ENCODE measurements around the gene SMURF2.
"Not testable (repeated sequence)": the region's sequence is repeated elsewhere in the genome, so short reads cannot be mapped to it uniquely, and the experiment has no call there.

The SMURF2 gene

DNA sequence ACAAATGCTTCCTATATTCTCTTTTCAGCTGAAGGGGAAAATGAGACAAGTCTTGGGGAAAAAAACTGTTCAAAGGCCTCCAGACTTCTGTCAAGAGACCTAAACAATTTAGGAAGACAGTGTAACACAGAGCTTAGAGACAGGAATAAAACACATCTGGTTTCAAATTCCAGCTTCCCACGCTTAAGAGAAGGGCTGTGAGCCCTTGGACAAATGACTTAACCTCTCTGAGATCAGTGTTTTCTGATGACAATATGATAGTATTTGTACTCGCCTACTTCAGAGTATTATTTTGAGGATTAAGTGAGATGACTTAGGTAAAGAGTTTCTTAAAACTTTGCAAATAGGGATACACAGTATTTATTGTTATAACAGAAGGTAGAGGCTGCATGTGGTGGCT is 29.5 kb downstream of the SMURF2 start:
- in situ Hi-C loops (cut with MboI; ENCODE audit: low sequenced_read_pairs) = no loop called here

DNA sequence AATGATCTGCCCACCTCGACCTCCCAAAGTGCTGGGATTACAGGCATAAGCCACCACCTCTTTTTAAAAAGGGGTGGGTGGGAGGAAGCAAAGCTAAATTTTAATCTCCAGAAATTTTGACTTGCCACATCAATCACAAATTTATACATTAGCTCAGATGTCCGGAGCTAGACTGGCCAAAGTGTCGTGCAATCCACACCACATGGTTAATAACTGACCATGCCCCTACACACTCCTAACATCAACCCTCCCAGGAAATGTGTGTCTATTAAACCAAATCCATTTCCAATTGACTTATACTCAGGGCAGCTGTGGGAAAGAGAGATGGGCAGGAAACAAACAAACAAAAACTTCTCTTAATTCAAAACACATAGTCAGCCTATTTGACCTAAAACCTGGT is 29.9 kb downstream of the SMURF2 start:
- in situ Hi-C loops (cut with MboI; ENCODE audit: low sequenced_read_pairs) = no loop called here

DNA sequence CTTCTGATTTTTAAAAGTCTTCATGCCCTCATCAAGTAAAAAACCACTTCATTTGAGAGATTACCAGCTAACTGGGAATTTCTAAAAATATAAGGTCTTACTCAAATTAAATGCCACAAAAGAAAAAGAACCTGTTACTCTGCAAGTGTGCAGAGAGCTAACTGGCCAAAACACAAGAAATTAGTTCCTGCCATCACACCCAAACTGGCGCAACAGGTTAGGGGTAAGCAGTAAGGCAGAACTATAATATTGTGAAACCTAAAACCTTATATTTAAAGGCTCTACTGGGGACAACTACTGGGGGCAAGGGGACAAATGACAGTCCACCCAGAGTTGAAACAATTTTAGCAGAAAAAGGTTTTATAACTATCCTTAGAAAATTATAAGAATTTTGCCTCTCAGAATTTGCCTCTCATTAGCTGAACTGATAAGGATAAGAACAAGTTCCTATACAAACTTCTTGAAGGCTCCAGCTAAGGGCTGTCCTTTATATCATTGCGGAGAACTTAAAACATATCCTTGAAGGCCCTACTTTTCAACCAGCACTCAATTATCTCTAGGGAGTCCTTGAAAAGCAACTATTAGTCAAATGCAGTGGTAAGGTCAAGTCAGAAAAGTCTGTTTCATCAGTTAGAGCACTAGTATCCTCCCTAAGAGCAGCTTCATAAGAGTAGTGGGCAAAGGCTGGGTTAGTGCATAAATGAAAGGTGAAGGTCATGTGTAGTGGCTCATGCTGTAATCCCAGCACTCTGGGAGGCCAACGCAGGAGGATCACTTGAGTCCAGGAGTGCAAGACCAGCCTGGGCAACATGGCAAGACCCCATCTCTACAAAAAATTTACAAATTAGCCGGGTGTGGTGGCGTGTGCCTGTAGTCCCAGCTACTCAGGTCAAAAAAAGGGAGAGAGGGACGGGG is 31.5 kb downstream of the SMURF2 start:
- in situ Hi-C loops (cut with MboI; ENCODE audit: low sequenced_read_pairs) = no loop called here

DNA sequence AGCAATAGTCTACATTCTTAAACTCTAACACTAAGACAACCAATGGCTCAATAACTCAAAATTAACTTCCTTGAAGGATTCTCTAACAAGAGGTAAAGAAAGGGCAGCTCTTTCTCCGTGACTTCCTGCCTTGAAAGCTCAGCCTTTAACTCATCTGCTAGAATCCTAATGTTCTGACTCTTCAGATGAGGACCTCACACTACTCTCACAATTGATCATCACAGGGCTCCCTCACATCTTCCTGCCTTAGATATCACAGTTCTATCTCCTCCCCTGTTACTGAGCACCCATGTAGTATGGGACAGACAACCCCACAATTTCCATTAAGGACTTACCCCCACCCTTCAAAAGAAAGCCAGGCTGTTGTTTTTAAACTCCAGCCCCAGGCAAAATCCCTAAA is 33.5 kb downstream of the SMURF2 start:
- in situ Hi-C loops (cut with MboI; ENCODE audit: low sequenced_read_pairs) = no loop called here

DNA sequence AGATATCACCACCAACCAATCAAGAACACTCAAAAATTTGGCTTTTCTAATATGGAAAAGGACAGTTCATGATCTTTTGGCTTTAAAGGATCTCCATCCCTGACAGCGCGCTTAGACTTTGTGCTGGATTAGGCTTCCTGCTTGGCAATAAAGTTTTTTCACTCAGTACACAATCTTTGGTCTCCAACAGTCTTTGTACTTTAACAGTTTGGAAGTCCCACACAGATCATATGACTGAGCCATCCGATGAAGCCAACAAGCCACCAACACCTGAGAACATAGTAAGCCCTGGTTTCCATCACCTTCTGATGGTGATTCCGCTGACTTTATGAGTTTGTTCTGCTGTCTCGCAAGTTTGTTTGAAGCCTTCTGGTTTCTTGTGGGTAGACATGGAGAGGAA is 34.3 kb downstream of the SMURF2 start:
- in situ Hi-C loops (cut with MboI; ENCODE audit: low sequenced_read_pairs) = no loop called here

DNA sequence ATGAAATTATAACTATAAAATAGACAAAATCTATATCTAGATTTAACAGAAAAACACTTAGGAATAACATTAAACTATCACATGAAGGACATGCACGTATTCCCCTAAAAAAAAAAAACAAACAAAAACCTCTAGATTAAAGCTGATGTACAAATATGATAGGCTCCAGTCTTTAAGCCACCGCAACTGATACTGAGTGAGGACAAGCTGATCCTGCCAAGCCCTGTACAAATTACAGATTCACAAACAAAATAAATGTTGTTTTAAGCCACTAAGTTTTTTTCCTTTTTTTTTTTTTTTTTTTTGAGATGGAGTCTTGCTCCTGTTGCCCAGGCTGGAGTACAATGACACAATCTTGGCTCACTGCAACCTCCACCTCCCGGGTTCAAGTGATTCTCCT is 35.3 kb downstream of the SMURF2 start:
- in situ Hi-C loops (cut with MboI; ENCODE audit: low sequenced_read_pairs) = no loop called here

DNA sequence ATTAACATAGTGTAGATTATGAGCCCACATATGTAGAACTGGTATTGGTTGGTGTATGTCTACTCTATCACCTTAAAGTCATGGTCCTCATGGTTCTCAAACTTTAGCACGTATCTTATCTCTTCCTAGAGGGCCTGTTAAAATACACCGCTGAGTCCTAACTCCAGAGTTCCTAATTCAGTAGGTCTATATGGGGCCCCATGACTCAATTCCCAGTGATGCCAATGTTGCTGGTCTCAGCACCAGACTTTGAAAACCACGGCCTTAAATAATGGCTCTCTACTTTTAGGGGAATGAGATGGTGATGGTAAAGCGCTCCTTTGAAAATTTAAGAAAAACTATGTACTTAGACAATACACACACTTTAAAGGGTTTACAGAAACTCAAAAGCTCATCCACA is 36.6 kb downstream of the SMURF2 start:
- in situ Hi-C loops (cut with MboI; ENCODE audit: low sequenced_read_pairs) = no loop called here

DNA sequence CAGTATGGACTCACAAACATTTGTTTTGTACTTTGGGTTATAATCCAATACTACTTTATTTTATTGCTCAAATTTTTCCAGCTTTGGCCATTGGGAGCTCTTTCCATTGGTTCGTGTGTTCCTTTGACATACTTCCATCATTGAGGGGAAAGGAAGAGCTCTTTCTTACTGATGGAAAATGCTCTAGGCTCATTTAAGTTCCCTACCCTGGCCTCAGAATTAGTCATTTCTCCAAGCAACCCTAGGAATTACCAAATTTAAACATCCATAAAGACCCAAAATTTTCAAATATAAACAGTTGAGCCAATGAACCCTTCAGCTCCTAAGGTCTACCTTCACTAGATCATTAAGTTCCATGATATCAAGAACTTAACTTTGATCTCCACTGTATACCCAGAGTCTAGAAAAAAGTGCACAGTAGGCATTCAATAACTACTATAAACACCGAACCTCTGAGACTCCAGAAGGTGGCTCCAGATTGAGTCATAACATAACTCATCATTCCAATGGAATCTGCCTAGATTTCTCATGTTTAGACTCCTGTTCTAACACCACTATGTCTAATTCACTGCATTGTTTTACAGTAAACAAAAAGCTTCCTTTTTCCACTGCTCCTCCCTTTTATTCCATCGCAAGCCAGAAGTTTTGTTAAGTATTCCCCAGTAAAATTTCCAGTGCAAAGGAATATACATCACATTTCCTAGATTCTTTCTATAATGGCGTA is 39.0 kb downstream of the SMURF2 start:
- in situ Hi-C loops (cut with MboI; ENCODE audit: low sequenced_read_pairs) = no loop called here

DNA sequence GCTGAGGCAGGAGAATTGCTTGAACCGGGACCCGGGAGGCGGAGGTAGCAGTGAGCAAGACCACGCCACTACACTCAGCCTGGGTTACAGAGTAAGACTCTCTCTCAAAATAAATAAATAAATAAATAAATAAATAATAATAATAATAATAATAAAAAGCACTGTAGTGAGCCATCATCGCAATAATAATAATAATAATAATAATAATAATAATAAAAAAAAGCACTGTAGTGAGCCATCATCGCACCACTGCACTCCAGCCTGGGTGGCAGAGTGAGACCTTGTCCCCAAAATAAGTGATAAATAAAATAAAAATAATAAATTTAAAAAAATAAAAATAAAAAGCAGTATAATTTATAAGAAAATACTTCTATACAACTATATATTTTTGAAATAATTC is 40.3 kb downstream of the SMURF2 start:
- in situ Hi-C loops (cut with MboI; ENCODE audit: low sequenced_read_pairs) = no loop called here

DNA sequence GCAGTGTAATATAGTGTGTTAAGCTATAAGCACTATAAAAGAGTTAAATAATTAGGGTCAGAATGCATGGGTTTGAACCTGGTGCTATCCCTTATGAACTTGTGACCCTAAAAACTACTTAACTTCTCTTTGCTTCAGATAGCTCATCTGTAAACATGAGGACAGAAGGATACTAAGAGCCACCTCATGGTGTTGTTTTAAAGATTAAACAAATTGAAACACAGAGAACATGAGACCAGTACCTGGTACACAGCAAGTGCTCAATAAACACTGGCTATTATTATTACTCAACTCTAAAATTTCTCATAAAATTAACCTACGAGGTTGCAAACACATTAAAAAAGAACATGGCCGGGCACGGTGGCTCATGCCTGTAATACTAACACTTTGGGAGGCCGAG is 43.3 kb downstream of the SMURF2 start:
- in situ Hi-C loops (cut with MboI; ENCODE audit: low sequenced_read_pairs) = no loop called here

DNA sequence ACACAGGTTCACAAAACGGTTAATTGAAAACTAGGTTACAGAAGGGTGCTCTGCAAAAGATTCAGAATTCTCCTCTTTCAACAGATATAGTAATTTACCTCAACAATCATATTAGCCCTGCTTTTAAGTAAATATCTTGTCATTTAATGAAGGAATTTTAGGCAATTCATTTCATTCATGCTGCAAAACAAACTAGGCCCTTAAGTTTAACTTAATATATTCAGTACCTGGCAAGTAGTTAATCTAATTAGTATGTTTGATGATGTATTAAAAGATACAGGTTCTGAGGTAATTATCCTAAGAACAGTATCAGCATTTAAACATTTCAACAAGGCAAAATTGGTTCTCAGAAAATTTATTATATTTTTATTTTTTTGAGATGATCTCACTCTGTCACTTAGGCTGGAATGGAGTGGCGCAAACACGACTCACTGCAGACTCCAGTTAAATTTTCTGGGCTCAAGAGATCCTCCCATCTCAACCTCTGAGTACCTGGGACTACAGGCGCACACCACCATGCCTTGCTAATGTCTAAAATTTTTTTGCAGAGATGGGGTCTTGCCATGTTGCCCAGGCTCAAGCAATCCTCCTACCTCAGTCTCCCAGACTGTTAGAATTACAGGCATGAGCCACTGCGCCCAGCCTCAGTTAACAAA is 44.9 kb downstream of the SMURF2 start:
- in situ Hi-C loops (cut with MboI; ENCODE audit: low sequenced_read_pairs) = no loop called here

DNA sequence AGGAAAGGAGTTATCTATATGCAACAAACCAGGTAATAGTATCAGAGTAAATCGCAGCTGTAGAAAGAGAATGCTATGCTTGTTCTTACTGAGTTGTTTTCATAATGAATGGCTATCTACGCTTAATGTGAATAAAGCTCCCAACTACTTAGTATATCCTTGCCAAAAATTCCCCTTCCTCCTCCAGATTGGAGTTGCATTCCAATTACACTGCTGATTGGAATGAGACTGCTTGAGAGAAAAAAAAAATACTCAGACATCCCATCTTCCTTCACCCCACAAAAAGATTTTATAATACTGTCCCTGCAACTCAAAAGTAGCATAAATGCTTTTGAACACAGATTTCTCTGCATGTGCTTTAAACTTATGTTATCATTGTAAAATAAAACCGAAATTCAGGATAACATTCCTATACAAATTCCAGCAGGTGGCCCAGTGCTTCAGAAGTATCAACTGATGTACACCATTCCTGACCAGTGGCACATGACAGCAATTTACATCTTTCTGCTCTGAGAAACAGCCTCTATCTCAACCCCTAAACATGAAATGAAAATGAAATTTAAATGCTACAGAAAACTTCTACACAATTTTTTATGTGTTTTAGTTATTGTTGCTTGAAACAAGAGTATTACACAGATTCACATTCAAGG is 47.0 kb downstream of the SMURF2 start:
- in situ Hi-C loops (cut with MboI; ENCODE audit: low sequenced_read_pairs) = no loop called here

DNA sequence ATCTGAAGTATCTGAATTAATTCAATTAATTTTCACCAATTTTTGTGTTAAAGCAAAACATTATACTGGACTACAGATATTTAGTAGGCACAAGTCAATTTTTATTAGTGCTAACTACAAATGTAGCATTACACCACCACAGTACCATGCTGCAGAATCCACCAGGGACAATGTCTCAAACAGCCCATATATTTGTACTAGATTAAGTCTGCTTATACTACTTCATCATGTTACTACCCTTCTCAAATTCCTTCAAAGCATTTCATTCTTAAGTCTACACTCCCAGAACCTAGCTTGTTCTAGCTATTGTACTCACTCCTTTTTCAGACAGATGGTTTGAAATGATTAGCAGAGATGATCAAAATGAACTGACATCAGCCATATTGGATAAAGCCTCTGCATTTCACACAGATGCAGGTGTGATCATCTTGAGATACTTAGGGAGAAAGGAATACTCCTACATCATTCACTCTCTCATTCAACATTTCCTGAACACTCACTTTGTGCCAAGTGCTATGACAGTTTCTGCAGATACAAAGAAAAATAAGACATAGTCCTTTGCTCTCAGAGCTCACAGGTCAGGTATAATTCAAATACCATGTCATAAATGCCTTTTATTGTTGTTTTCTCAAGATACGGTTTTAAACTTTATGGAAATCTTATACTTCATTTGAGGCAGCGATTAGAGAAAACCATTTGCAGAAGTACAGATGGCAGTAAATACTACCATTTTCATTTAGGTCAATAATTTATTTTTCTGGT is 47.7 kb downstream of the SMURF2 start:
- in situ Hi-C loops (cut with MboI; ENCODE audit: low sequenced_read_pairs) = no loop called here

DNA sequence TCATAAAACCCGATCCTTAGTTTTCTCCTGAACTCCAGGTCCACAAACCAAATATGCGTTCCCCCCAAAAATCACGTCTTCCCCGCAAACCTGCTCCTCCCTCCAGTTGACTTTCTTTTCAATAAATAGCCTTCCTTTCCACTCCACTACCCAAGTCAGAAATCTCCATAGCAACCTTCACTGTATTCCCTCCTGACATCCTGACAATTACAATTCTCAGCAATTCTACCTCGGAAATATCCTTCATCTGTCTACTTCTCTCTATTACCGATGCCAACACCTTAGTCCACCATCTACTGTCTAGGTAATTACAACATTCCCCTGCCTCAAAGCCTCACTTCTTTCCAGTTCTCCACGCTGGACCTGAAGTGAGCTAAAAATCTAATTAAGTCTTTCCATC is 50.7 kb downstream of the SMURF2 start:
- in situ Hi-C loops (cut with MboI; ENCODE audit: low sequenced_read_pairs) = no loop called here

DNA sequence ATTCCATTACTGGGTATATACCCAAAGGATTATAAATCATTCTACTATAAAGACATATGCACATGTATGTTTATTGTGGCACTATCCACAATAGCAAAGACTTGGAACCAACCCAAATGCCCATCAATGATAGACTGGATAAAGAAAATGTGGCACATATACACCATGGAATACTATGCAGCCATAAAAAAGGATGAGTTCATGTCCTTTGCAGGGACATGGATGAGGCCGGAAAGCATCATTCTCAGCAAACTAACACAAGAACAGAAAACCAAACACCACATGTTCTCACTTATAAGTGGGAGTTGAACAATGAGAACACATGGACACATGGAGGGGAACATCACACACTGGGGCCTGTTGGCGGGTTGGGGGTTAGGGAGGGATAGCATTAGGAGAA is 51.9 kb downstream of the SMURF2 start:
- in situ Hi-C loops (cut with MboI; ENCODE audit: low sequenced_read_pairs) = not testable (repeated sequence)

DNA sequence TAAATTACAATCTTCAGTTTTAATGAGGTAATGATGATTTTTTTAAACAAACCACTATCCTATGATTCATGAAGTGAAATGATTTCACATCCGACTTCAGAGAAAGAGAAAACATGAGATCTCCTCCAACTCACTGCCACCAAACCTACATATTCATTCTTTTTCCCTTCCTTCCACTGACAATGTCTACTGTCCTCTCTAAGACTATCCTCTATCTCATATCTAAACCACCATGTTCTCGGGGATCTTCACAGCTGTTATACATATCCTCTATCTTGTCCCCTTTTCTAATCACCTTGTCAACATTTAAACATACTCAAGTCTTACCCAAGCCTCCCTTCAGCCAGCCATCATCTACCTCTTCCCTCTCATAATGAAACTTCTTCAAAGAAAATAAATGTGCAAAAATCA is 53.5 kb downstream of the SMURF2 start:
- in situ Hi-C loops (cut with MboI; ENCODE audit: low sequenced_read_pairs) = no loop called here

DNA sequence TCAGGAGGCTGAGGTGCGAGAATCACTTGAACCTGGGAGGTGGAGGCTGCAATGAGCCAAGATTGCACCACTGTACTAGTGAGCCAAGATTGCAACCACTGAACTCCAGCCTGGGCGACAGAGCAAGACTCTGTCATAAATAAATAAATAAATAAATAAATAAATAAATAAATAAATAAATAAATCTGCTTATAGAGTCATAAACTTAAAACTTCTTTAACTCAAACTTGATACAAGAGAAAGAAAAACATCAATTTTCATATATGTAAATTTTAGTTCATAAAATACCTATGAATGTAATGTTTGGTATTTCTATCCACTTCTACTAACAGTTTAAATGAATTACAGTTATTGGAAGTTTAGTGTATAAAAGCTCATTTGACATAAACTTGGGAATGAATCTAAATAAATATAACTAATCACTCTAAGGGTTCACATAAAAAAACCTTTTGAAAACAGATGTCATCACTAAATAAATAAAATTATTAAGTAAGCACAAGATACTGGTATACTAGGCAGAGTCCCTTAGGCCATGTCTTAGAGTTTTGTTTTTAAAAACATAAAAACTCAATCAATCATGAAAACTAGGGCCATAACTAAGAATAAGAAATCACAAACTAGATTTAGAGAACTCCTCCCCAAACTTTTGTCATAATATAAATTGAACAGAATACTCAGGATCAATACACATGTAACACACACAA is 54.1 kb downstream of the SMURF2 start:
- in situ Hi-C loops (cut with MboI; ENCODE audit: low sequenced_read_pairs) = no loop called here

DNA sequence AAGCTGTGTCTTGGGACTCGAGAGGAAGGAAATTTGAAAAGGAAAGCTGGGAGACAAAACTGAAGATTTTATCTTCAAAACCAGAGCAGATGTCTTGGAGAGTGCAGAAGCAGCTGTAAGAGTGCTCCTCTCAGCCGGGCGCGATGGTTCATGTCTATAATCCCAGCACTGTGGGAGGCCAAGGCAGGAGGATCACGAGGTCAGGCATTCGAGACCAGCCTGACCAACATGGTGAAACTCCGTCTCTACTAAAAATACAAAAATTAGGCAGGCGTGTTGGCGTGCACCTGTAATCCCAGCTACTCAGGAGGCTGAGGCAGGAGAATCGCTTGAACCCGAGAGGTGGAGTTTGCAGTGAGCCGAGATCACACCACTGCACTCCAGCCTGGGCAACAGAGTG is 57.6 kb downstream of the SMURF2 start:
- in situ Hi-C loops (cut with MboI; ENCODE audit: low sequenced_read_pairs) = not testable (repeated sequence)

DNA sequence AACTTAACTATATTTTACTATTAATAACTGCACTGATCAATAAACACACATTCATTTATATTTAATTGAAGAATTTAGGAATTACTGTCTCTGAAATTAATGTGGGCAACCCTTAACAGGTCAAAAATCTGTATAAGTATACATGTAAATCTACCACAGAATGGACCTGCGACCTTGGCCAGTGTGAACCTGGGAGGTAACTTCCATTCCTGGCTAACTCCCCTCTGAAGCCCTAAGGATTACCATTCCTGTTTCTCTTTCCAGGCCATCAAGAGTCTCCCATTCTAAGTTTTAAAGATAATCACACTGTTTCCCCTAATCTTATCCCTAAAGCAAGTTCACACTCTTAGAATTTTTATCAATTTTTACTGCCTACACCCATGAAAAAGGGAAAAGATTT is 58.1 kb downstream of the SMURF2 start:
- in situ Hi-C loops (cut with MboI; ENCODE audit: low sequenced_read_pairs) = no loop called here

DNA sequence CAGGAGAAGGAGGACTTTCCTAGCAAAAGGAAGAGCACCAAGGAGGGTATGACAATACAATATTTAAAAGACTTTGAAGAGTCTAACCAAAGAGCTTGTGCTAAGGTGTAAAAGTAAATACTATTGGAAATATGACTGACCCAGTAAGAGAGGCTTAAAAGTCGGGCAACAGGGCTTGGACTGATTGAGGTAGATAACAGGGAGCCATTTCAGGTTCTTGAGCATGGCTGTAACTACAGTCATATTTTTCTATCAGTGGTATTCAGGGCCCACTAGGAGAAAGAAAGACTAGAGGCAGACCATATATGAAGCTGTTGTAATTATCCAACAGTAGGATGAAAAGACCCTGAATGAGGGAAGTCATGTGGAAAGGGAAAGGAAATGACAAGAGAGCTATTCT is 62.3 kb downstream of the SMURF2 start:
- in situ Hi-C loops (cut with MboI; ENCODE audit: low sequenced_read_pairs) = no loop called here
